Fibroblast of villous mesenchyme (primary cell): Measurements from ENCODE around the gene HEXIM2. TPM values are rescaled to one million over a fixed set of nuclear protein-coding genes. Genes with fewer than 3 reads are reported as not detected.

Experiments
- DNase-seq: peaks from one replicate; pipeline ENCODE4 v3.0.0-alpha.2; 2010; ENCODE audit warnings: low read depth
- H3K4me3 ChIP-seq: 2 replicates; pipeline ENCODE4 v1.5.1; 2011; ENCODE audit warnings: low read depth, mild to moderate bottlenecking, low read length
- total RNA-seq: library from RNA; depleted of rRNA; stranded (reverse); fragments of >200 nt; gene quantifications from 2 replicates; pipeline ENCODE4 v1.2.3, GENCODE V29; 2012
- TF ChIP-seq, protein P1 (sequence below): IDR thresholded peaks from 2 replicates; pipeline ENCODE4 v1.5.1; 2012; ENCODE audit warnings: low read depth, mild to moderate bottlenecking, low read length; ENCODE audit not compliant: insufficient read depth

HEXIM2 gene
- total RNA-seq, 1 donor = 6.9 TPM

DNA sequence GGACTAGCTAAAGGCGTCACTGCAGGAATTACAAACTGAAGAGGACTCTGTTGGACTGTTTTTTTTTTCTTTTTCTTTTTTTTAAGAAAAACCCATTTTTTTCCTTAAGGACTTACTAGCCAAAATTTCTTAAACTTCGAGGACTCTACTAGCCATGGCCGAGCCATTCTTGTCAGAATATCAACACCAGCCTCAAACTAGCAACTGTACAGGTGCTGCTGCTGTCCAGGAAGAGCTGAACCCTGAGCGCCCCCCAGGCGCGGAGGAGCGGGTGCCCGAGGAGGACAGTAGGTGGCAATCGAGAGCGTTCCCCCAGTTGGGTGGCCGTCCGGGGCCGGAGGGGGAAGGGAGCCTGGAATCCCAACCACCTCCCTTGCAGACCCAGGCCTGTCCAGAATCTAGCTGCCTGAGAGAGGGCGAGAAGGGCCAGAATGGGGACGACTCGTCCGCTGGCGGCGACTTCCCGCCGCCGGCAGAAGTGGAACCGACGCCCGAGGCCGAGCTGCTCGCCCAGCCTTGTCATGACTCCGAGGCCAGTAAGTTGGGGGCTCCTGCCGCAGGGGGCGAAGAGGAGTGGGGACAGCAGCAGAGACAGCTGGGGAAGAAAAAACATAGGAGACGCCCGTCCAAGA lies 12.5 kb upstream of the HEXIM2 start:
- H3K4me3 ChIP-seq = peak overlapping the region; percentile 92
- DNase-seq = peak; percentile 86
- TF ChIP-seq, protein P1, sequence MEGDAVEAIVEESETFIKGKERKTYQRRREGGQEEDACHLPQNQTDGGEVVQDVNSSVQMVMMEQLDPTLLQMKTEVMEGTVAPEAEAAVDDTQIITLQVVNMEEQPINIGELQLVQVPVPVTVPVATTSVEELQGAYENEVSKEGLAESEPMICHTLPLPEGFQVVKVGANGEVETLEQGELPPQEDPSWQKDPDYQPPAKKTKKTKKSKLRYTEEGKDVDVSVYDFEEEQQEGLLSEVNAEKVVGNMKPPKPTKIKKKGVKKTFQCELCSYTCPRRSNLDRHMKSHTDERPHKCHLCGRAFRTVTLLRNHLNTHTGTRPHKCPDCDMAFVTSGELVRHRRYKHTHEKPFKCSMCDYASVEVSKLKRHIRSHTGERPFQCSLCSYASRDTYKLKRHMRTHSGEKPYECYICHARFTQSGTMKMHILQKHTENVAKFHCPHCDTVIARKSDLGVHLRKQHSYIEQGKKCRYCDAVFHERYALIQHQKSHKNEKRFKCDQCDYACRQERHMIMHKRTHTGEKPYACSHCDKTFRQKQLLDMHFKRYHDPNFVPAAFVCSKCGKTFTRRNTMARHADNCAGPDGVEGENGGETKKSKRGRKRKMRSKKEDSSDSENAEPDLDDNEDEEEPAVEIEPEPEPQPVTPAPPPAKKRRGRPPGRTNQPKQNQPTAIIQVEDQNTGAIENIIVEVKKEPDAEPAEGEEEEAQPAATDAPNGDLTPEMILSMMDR = peak; percentile 86

DNA sequence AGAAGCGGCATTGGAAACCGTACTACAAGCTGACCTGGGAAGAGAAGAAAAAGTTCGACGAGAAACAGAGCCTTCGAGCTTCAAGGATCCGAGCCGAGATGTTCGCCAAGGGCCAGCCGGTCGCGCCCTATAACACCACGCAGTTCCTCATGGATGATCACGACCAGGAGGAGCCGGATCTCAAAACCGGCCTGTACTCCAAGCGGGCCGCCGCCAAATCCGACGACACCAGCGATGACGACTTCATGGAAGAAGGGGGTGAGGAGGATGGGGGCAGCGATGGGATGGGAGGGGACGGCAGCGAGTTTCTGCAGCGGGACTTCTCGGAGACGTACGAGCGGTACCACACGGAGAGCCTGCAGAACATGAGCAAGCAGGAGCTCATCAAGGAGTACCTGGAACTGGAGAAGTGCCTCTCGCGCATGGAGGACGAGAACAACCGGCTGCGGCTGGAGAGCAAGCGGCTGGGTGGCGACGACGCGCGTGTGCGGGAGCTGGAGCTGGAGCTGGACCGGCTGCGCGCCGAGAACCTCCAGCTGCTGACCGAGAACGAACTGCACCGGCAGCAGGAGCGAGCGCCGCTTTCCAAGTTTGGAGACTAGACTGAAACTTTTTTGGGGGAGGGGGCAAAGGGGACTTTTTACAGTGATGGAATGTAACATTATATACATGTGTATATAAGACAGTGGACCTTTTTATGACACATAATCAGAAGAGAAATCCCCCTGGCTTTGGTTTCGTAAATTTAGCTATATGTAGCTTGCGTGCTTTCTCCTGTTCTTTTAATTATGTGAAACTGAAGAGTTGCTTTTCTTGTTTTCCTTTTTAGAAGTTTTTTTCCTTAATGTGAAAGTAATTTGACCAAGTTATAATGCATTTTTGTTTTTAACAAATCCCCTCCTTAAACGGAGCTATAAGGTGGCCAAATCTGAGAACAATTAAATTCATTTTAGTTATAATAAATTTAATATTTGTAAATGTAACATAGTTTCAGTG lies 11.7 kb upstream of the HEXIM2 start:
- peak overlapping the region; percentile 92 for H3K4me3 ChIP-seq
- peak; percentile 70 for DNase-seq
- TF ChIP-seq, protein P1 = no peak

DNA sequence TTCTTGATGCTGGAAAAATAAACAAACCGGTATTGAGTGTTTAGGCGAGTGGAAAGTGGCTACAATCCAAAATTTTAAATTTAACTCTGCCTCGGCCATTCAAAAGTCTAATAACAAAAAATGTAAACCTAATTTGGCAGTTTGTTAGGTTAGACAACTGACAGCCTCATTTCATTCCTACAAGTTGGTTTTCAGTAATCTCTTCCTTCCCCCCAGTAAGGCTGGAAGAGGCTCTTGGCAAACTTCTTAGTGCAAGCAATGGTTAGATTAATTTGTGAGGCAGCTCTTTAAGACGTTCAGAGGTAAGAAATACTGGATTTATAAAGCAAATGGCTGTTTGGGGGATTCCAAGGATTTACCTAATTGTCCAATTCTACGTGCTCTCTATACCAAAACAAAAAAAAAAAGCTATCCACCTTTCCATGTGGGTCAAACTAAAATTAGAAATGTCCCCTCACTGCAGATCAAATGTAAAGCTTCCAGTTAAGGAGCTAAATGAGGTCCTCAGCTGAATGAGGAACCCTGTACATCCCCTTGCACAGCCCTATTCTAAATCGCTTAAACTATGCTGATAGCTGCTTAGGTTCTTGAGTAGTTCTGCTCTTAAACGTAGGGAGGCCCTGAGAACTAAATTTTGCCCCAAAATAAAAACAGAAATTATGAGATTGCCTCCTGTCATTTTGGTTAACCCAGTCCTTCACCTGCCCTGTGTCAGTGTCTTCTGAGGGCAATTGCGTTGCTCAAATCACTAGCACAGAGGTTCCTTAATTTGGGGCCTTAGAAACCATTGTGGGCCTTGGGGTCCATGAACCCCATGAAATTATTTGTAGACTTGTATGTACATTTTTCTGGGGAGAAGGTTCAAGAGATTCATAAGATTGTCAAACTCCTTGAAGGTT lies 10.5 kb upstream of the HEXIM2 start:
- TF ChIP-seq, protein P1 = no peak
- peak overlapping the region; percentile 92 for H3K4me3 ChIP-seq
- DNase-seq = no peak

DNA sequence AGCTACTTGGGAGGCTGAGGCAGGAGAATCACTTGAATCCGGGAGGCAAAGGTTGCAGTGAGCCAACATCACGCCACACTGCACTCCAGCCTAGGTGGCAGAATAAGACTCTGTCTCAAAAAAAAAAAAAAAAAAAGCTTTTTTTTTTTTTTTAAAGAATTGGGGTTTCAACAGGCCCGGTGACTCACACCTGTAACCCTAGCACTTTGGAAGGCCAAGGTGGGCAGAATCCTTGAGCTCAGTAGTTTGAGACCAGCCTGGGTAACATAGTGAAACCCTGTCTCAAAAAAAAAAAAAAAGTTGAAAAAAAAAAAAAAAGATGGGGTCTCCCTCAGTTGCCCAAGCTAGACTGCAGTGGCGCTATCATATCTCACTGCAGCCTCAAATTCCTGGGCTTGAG lies 6.6 kb upstream of the HEXIM2 start:
- DNase-seq = no peak
- TF ChIP-seq, protein P1 = no peak
- no peak overlapping the region for H3K4me3 ChIP-seq

DNA sequence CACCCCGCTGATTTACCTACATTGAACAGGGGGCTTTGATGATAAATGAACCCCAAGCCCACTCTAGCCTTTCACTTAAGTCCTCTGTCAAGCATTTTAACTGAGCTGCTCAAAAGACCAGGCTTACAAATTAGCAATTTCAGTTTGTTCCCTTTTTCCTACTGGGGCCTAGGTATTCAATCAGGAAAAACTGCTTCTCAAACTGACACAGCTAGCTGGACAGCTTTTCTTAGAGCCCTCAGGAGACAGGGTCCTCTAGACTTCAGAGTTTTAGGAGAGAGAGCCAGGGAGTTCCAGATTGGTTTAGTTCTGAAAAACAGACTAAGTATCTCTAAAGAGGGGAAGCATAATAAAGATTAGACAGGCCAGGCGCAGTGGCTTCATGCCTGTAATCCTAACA lies 6.2 kb upstream of the HEXIM2 start:
- DNase-seq = no peak
- TF ChIP-seq, protein P1 = no peak
- no peak overlapping the region for H3K4me3 ChIP-seq

DNA sequence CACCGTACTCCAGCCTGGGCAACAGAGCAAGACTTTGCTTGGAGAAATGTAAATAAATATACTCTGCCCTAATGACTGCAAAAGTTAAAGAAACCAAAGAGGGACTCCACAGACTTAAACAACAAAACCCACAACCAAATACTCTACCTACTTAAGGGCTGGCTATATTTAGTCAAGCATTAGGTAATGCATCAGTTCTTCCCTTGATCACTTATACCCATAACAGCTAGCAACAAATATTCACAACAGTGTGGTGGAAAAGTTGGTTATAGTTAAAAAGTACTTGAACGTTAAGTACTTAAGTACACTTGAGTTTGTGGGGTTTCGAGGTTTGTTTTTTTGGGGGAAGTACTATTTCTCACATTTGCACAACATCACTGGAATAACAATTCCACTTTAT lies 5.4 kb upstream of the HEXIM2 start:
- DNase-seq = no peak
- TF ChIP-seq, protein P1 = no peak
- no peak overlapping the region for H3K4me3 ChIP-seq
